HFFc6 (cell line): ENCODE data around the gene MAP1B. TPM values are rescaled to one million over a fixed set of nuclear protein-coding genes. Genes with fewer than 3 reads are reported as not detected.
A peak's percentile ranks its signal among the peaks of the same experiment; 100 is the strongest.

ENCODE experiments used
- DNase-seq: peaks from one replicate; pipeline ENCODE4 v3.0.0-alpha.2; 2018
- H3K27ac Mint-ChIP-seq: 2 replicates; pipeline ENCODE4 v1.8.0; 2020; ENCODE audit warnings: mild to moderate bottlenecking, mixed read lengths
- H3K27me3 Mint-ChIP-seq: 2 replicates; pipeline ENCODE4 v1.8.0; 2021; ENCODE audit warnings: mild to moderate bottlenecking, moderate library complexity, mixed read lengths; ENCODE audit not compliant: insufficient read depth
- H3K36me3 Mint-ChIP-seq: 2 replicates; pipeline ENCODE4 v1.8.0; 2021; ENCODE audit warnings: low read depth, mixed read lengths
- H3K4me1 Mint-ChIP-seq: 2 replicates; pipeline ENCODE4 v1.8.0; 2020; ENCODE audit warnings: low read depth, mixed read lengths
- H3K4me3 Mint-ChIP-seq: 2 replicates; pipeline ENCODE4 v1.8.0; 2020; ENCODE audit warnings: mild to moderate bottlenecking, moderate library complexity, mixed read lengths
- H3K9me3 Mint-ChIP-seq: 2 replicates; pipeline ENCODE4 v1.8.0; 2020; ENCODE audit warnings: mild to moderate bottlenecking, mixed read lengths
- CTCF ChIP-seq: fragments of 200-600 bp; sonication (generic); IDR thresholded peaks from 2 replicates; pipeline ENCODE4 v1.5.0; 2021; ENCODE audit warnings: antibody characterized with exemption, mild to moderate bottlenecking
- total RNA-seq, 6 experiments: library from RNA; stranded (reverse); fragmentation: NEBNext Ultra II Directional; extraction: Animal tissue kit (Norgen Biotek cat#: 25700); gene quantifications; 2 replicates in 1 of 6; 3 replicates in 5 of 6; pipeline ENCODE4 v1.2.3, GENCODE V29; 2021

MAP1B gene
- total RNA-seq, 6 experiments from 2014 or later = 164 to 272 (median 235) TPM

- Mint-ChIP-seq H3K36me3 (peaks cover 54% of the 10 kb centered on the region), H3K27ac (peak overlapping the region; percentile 90), H3K4me1 (peaks cover 94% of the 10 kb centered on the region), H3K9me3 (no peaks in the 10 kb centered on the region), H3K27me3 (no peaks in the 10 kb centered on the region; the same call in 1 of the 2 replicates), H3K4me3 (peak overlapping the region; percentile 75; the same call in 1 of the 2 replicates)
- no peak for TF ChIP-seq CTCF
- DNase-seq = no peak
Observed at GRCh38 chr5:72153551-72153950, 46.3 kb downstream of the MAP1B start.

- Mint-ChIP-seq H3K4me3 (peak overlapping the region; percentile 75; the same call in 1 of the 2 replicates), H3K27me3 (no peaks in the 10 kb centered on the region; the same call in 1 of the 2 replicates), H3K27ac (peak overlapping the region; percentile 62), H3K4me1 (peaks cover 99% of the 10 kb centered on the region), H3K36me3 (peaks cover 58% of the 10 kb centered on the region), H3K9me3 (no peaks in the 10 kb centered on the region)
- no peak for TF ChIP-seq CTCF
- no peak for DNase-seq
Observed at GRCh38 chr5:72154076-72154756, 46.9 kb downstream of the MAP1B start.

GRCh38 chr5:72156946-72157624 lies 49.8 kb downstream of the MAP1B start:
- peak overlapping the region; percentile 89 for H3K27ac Mint-ChIP-seq
- H3K36me3 Mint-ChIP-seq = peaks cover 46% of the 10 kb centered on the region
- DNase-seq = peak; percentile 95
- peak overlapping the region; percentile 74 for H3K4me3 Mint-ChIP-seq
- H3K9me3 Mint-ChIP-seq = no peaks in the 10 kb centered on the region
- no peak for TF ChIP-seq CTCF
- no peaks in the 10 kb centered on the region; the same call in 1 of the 2 replicates for H3K27me3 Mint-ChIP-seq
- peaks cover 97% of the 10 kb centered on the region for H3K4me1 Mint-ChIP-seq

- no peaks in the 10 kb centered on the region for H3K9me3 Mint-ChIP-seq
Observed at GRCh38 chr5:72157625-72157962, 50.3 kb downstream of the MAP1B start.

GRCh38 chr5:72159501-72159911 lies 52.2 kb downstream of the MAP1B start:
- Mint-ChIP-seq H3K27ac (peak overlapping the region; percentile 88), H3K4me3 (peak overlapping the region; percentile 69), H3K4me1 (peaks cover 95% of the 10 kb centered on the region), H3K9me3 (no peaks in the 10 kb centered on the region), H3K27me3 (no peaks in the 10 kb centered on the region; the same call in 1 of the 2 replicates), H3K36me3 (peaks cover 33% of the 10 kb centered on the region)
- peak; percentile 38 for DNase-seq
- TF ChIP-seq CTCF = no peak

More at GRCh38 chr5:72157625-72157962, 50.3 kb downstream of the MAP1B start:
- Mint-ChIP-seq H3K36me3 (peaks cover 46% of the 10 kb centered on the region), H3K27ac (peak overlapping the region; percentile 89), H3K4me3 (peak overlapping the region; percentile 74), H3K4me1 (peaks cover 97% of the 10 kb centered on the region), H3K27me3 (no peaks in the 10 kb centered on the region; the same call in 1 of the 2 replicates)
- DNase-seq = no peak
- TF ChIP-seq CTCF = no peak
